ENCODE data around the gene CCDC201. TPM values are rescaled to one million over a fixed set of nuclear protein-coding genes. Genes with fewer than 3 reads are reported as not detected.

CCDC201 gene
- polyA plus RNA-seq, 1 experiment: not detected

- DNase-seq (ENCODE audit: low read depth): no peak
- Histone ChIP-seq H3K4me3 (ENCODE audit: low read depth, low read length) (no peak overlapping the region), H3K27me3 (ENCODE audit: control insufficient read depth, insufficient read depth, low read length) (peaks cover 1% of the 10 kb centered on the region; the same call in 1 of the 2 replicates), H3K36me3 (ENCODE audit: control insufficient read depth, insufficient read depth, low read length) (no peaks in the 10 kb centered on the region)
- ChIA-PET POLR2A (interaction anchor here (0.5 kb wide), 1 partner anchor 186 kb away, joined by 7 read pairs; no protein-coding TSS in a partner anchor), CTCF (no interaction called here)
- no peak for TF ChIP-seq CTCF (IDR thresholded peaks at IDR 0.05; ENCODE audit: insufficient read depth, low read depth, low read length)
Measured at GRCh38 chr7:45884136-45884535, 11.3 kb upstream of the CCDC201 start.

- POLR2A ChIA-PET: interaction anchor here (0.6 kb wide), 1 partner anchor 1385 kb away, joined by 10 read pairs; no protein-coding TSS in a partner anchor
- no peak for TF ChIP-seq CTCF (IDR thresholded peaks at IDR 0.05; ENCODE audit: insufficient read depth, low read depth, low read length)
- CTCF ChIA-PET: interaction anchor here (1.0 to 1.9 kb wide), 3 partner anchors 9 to 35 kb away, joined by 3 to 9 read pairs (median 4); no protein-coding TSS in a partner anchor
Measured at GRCh38 chr7:45882465-45882810, 9.6 kb upstream of the CCDC201 start.

GRCh38 chr7:45881759-45882464 is 9.0 kb upstream of the CCDC201 start:
- TF ChIP-seq CTCF (IDR thresholded peaks at IDR 0.05; ENCODE audit: insufficient read depth, low read depth, low read length): no peak
- CTCF ChIA-PET: interaction anchor here (1.0 to 1.9 kb wide), 3 partner anchors 10 to 35 kb away, joined by 3 to 9 read pairs (median 4); no protein-coding TSS in a partner anchor
- Histone ChIP-seq H3K4me3 (ENCODE audit: low read depth, low read length) (no peak overlapping the region), H3K36me3 (ENCODE audit: control insufficient read depth, insufficient read depth, low read length) (no peaks in the 10 kb centered on the region), H3K27me3 (ENCODE audit: control insufficient read depth, insufficient read depth, low read length) (no peaks in the 10 kb centered on the region)
- DNase-seq (ENCODE audit: low read depth): peak; percentile 50
- POLR2A ChIA-PET: interaction anchor here (0.6 kb wide), 1 partner anchor 1385 kb away, joined by 10 read pairs; no protein-coding TSS in a partner anchor

More at GRCh38 chr7:45882465-45882810, 9.6 kb upstream of the CCDC201 start:
- Histone ChIP-seq H3K27me3 (ENCODE audit: control insufficient read depth, insufficient read depth, low read length) (no peaks in the 10 kb centered on the region), H3K4me3 (ENCODE audit: low read depth, low read length) (no peak overlapping the region), H3K36me3 (ENCODE audit: control insufficient read depth, insufficient read depth, low read length) (no peaks in the 10 kb centered on the region)
- DNase-seq (ENCODE audit: low read depth): no peak

GRCh38 chr7:45881280-45881758 is 8.4 kb upstream of the CCDC201 start:
- ChIA-PET POLR2A (no interaction called here), CTCF (interaction anchor here (1.0 to 1.9 kb wide), 3 partner anchors 9 to 36 kb away, joined by 3 to 9 read pairs (median 4); no protein-coding TSS in a partner anchor)
- TF ChIP-seq CTCF (IDR thresholded peaks at IDR 0.05; ENCODE audit: insufficient read depth, low read depth, low read length): no peak
- no peaks in the 10 kb centered on the region for H3K27me3 ChIP-seq (ENCODE audit: control insufficient read depth, insufficient read depth, low read length)
- no peak for DNase-seq (ENCODE audit: low read depth)
- no peaks in the 10 kb centered on the region for H3K36me3 ChIP-seq (ENCODE audit: control insufficient read depth, insufficient read depth, low read length)
- no peak overlapping the region for H3K4me3 ChIP-seq (ENCODE audit: low read depth, low read length)

GRCh38 chr7:45880433-45880860 is 7.6 kb upstream of the CCDC201 start:
- TF ChIP-seq CTCF (IDR thresholded peaks at IDR 0.05; ENCODE audit: insufficient read depth, low read depth, low read length): no peak
- POLR2A ChIA-PET: no interaction called here
- no peaks in the 10 kb centered on the region for H3K36me3 ChIP-seq (ENCODE audit: control insufficient read depth, insufficient read depth, low read length)
- CTCF ChIA-PET: no interaction called here
- DNase-seq (ENCODE audit: low read depth): no peak
- H3K4me3 ChIP-seq (ENCODE audit: low read depth, low read length): no peak overlapping the region
- H3K27me3 ChIP-seq (ENCODE audit: control insufficient read depth, insufficient read depth, low read length): no peaks in the 10 kb centered on the region
